ENCODE data around the gene METTL8. TPM values are rescaled to one million over a fixed set of nuclear protein-coding genes. Genes with fewer than 3 reads are reported as not detected.

The METTL8 gene
- total and polyA plus RNA-seq, 2 of the 13 experiments (the other 11 are each of a cell fraction or from before 2014, with no cell fraction given): 18.6 to 68.2 TPM

DNA sequence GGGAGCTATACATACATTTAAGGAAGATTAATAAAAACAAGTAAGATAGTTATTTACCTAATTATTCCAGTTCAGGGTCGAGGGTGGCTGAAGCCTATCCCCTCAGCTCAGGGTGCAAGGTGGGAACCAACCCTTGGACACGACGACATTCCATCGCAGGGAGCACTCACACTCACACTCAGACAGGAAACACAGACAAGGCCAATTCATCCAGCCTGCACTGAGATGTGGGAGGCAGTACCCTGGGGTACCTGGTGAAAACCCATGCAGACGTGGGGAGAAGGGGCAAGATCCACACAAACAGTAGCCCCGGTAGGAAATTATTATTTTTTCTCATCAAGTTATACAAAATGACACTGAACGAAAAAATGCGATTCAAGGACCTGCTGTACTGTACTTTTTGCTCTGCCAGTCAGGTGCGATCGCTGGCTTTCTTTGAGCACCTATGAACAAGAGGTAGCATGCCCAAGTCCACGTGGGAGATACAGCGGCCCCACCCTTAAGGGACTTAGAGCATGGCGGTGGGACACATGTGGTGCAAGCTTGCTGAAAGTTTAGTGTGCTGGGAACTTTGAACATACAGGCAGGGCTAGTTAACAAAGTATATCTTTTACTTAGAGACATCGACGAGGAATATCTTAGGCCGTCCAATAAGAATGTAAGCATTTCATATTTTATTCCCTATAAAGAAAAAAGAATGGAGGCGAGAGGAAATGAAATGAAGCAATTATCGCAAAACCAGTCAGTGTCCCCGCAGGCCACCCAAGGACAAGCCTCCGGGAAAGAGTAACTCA is 624 bp downstream of the METTL8 start (continued):
- TF ChIP-seq, protein P1, sequence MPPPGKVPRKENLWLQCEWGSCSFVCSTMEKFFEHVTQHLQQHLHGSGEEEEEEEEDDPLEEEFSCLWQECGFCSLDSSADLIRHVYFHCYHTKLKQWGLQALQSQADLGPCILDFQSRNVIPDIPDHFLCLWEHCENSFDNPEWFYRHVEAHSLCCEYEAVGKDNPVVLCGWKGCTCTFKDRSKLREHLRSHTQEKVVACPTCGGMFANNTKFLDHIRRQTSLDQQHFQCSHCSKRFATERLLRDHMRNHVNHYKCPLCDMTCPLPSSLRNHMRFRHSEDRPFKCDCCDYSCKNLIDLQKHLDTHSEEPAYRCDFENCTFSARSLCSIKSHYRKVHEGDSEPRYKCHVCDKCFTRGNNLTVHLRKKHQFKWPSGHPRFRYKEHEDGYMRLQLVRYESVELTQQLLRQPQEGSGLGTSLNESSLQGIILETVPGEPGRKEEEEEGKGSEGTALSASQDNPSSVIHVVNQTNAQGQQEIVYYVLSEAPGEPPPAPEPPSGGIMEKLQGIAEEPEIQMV (CRISPR knock-in tag; IDR thresholded peaks at IDR 0.05; ENCODE audit: low read depth): 0 out of 2 replicates have a peak, but pooled peaks have one; percentile 25
- TF ChIP-seq SAP130 (CRISPR knock-in tag; IDR thresholded peaks at IDR 0.05; ENCODE audit: low read depth) (peak; percentile 39), ZNF546 (CRISPR knock-in tag; conservative IDR thresholded peaks at IDR 0.05) (no peak), YEATS2 (CRISPR knock-in tag; IDR thresholded peaks at IDR 0.05; ENCODE audit: borderline replicate concordance) (0 out of 2 replicates have a peak, but pooled peaks have one; percentile 13), NFKBIZ (CRISPR knock-in tag; IDR thresholded peaks at IDR 0.05) (no peak), SRY (CRISPR knock-in tag; IDR thresholded peaks at IDR 0.05) (0 out of 2 replicates have a peak, but pooled peaks have one; percentile 24), ZNF879 (CRISPR knock-in tag; IDR thresholded peaks at IDR 0.05) (0 out of 2 replicates have a peak, but pooled peaks have one; percentile 5), FOSL2 (CRISPR knock-in tag; IDR thresholded peaks at IDR 0.05) (peak; percentile 4; the same call in 1 of the 2 replicates), POLR2G (IDR thresholded peaks at IDR 0.05; ENCODE audit: low read depth, low read length) (peak; percentile 62; the same call in 1 of the 2 replicates), ZNF775 (CRISPR knock-in tag; IDR thresholded peaks at IDR 0.05; ENCODE audit: borderline replicate concordance) (no peak), HNF4A (CRISPR knock-in tag; IDR thresholded peaks at IDR 0.05) (peak; percentile 39; the same call in 1 of the 2 replicates), ZNF674 (CRISPR knock-in tag; IDR thresholded peaks at IDR 0.05; ENCODE audit: low read depth) (no peak), ZC3H4 (CRISPR knock-in tag; IDR thresholded peaks at IDR 0.05; ENCODE audit: borderline replicate concordance) (peak; percentile 96; the same call in 1 of the 2 replicates), ZNF292 (CRISPR knock-in tag; IDR thresholded peaks at IDR 0.05; ENCODE audit: borderline replicate concordance, low read depth) (no peak; the same call in 1 of the 2 replicates), JUN (CRISPR knock-in tag; IDR thresholded peaks at IDR 0.05) (no peak), ZFP36L1 (CRISPR knock-in tag; IDR thresholded peaks at IDR 0.05) (peak; percentile 69; the same call in 1 of the 2 replicates), SMYD3 (CRISPR knock-in tag; IDR thresholded peaks at IDR 0.05) (peak; percentile 21; the same call in 1 of the 2 replicates), ZNF264 (CRISPR knock-in tag; IDR thresholded peaks at IDR 0.05) (peak; percentile 62; the same call in 1 of the 2 replicates), ZNF430 (CRISPR knock-in tag; IDR thresholded peaks at IDR 0.05) (peak; percentile 42; the same call in 1 of the 2 replicates), ZNF101 (CRISPR knock-in tag; IDR thresholded peaks at IDR 0.05; ENCODE audit: borderline replicate concordance, low read depth) (no peak), GATA4 (IDR thresholded peaks at IDR 0.05; ENCODE audit: borderline replicate concordance, low read depth) (no peak), HMG20B (CRISPR knock-in tag; conservative IDR thresholded peaks at IDR 0.05) (no peak), SMAD9 (CRISPR knock-in tag; IDR thresholded peaks at IDR 0.05) (0 out of 2 replicates have a peak, but pooled peaks have one; percentile 77), NCOR1 (IDR thresholded peaks at IDR 0.05; ENCODE audit: borderline replicate concordance, low read length) (0 out of 2 replicates have a peak, but pooled peaks have one; percentile 21)
- TF ChIP-seq, protein P2, sequence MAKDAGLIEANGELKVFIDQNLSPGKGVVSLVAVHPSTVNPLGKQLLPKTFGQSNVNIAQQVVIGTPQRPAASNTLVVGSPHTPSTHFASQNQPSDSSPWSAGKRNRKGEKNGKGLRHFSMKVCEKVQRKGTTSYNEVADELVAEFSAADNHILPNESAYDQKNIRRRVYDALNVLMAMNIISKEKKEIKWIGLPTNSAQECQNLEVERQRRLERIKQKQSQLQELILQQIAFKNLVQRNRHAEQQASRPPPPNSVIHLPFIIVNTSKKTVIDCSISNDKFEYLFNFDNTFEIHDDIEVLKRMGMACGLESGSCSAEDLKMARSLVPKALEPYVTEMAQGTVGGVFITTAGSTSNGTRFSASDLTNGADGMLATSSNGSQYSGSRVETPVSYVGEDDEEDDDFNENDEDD (CRISPR knock-in tag; IDR thresholded peaks at IDR 0.05; ENCODE audit: borderline replicate concordance): peak; percentile 36; the same call in 1 of the 2 replicates
- TF ChIP-seq, protein P3, sequence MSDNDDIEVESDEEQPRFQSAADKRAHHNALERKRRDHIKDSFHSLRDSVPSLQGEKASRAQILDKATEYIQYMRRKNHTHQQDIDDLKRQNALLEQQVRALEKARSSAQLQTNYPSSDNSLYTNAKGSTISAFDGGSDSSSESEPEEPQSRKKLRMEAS (IDR thresholded peaks at IDR 0.05): peak; percentile 97
- TF ChIP-seq, protein P4, sequence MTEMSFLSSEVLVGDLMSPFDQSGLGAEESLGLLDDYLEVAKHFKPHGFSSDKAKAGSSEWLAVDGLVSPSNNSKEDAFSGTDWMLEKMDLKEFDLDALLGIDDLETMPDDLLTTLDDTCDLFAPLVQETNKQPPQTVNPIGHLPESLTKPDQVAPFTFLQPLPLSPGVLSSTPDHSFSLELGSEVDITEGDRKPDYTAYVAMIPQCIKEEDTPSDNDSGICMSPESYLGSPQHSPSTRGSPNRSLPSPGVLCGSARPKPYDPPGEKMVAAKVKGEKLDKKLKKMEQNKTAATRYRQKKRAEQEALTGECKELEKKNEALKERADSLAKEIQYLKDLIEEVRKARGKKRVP (CRISPR knock-in tag; IDR thresholded peaks at IDR 0.05): peak in 1 of 2 experiments; percentile 69; a peak in 2 of 4 replicates

All from HepG2 (cell line).